Lower leg skin (tissue), 3 donors: Measurements from ENCODE around the gene ASMTL.

Source experiments
- POLR2A ChIP-seq, 2 donors: fragments of 450-650 bp; IDR thresholded peaks; one replicate each; pipeline ENCODE4 v1.6.1; 2016 to 2017; ENCODE audit warnings: antibody characterized with exemption in 2 of 2, mild to moderate bottlenecking in 1 of 2, moderate library complexity in 1 of 2
- TF ChIP-seq, protein P1 (sequence below), 3 donors: fragments of 450-650 bp; IDR thresholded peaks; one replicate each; pipeline ENCODE4 v1.5.1; 2016; ENCODE audit warnings: antibody characterized with exemption in 3 of 3, mild to moderate bottlenecking in 3 of 3, moderate library complexity in 2 of 3

DNA sequence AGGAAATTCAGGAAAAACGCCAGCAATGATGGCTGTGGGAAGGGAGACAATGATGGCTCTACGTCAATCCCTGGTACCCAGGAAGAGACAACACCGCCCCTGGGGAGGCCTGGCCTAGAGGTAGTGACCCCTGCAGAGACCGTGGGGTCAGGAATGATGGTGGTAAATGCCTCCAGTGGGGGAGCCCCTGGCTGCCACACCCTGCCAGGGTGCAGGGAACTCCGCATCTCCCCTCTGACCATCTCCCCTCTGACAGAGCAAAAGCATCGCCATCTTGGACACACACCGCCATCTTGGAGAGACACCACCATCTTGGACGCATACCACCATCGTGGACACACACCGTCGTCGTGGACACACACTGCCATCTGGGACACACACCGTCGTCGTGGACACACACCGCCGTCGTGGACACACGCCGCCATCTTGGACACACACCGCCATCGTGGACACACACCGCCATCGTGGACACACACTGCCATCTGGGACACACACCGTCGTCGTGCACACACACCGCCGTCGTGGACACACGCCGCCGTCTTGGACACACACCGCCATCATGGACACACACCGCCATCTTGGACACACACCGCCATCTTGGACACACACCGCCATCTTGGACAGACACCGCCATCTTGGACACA is 9.9 kb downstream of the ASMTL start:
- TF ChIP-seq, protein P1, sequence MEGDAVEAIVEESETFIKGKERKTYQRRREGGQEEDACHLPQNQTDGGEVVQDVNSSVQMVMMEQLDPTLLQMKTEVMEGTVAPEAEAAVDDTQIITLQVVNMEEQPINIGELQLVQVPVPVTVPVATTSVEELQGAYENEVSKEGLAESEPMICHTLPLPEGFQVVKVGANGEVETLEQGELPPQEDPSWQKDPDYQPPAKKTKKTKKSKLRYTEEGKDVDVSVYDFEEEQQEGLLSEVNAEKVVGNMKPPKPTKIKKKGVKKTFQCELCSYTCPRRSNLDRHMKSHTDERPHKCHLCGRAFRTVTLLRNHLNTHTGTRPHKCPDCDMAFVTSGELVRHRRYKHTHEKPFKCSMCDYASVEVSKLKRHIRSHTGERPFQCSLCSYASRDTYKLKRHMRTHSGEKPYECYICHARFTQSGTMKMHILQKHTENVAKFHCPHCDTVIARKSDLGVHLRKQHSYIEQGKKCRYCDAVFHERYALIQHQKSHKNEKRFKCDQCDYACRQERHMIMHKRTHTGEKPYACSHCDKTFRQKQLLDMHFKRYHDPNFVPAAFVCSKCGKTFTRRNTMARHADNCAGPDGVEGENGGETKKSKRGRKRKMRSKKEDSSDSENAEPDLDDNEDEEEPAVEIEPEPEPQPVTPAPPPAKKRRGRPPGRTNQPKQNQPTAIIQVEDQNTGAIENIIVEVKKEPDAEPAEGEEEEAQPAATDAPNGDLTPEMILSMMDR (IDR thresholded peaks at IDR 0.05) = no peak
- TF ChIP-seq POLR2A (IDR thresholded peaks at IDR 0.05) = no peak
